Measurements from ENCODE around the gene ZYG11B.
"Not testable (repeated sequence)": the region's sequence is repeated elsewhere in the genome, so short reads cannot be mapped to it uniquely, and the experiment has no call there.

ZYG11B gene

GRCh38 chr1:52856026-52856425 is 129.8 kb downstream of the ZYG11B start:
- no peak for DNase-seq

GRCh38 chr1:52857443-52857842 is 131.2 kb downstream of the ZYG11B start:
- DNase-seq: no peak

GRCh38 chr1:52862666-52863458 is 136.6 kb downstream of the ZYG11B start:
- DNase-seq: no peak

- peak; percentile 29 for DNase-seq
Observed at GRCh38 chr1:52867087-52867863, 141.0 kb downstream of the ZYG11B start.

GRCh38 chr1:52869727-52870126 is 143.5 kb downstream of the ZYG11B start:
- DNase-seq: not testable (repeated sequence)

GRCh38 chr1:52876843-52877242 is 150.6 kb downstream of the ZYG11B start:
- no peak for DNase-seq
